Measurements from ENCODE around the gene MUL1.

DNA sequence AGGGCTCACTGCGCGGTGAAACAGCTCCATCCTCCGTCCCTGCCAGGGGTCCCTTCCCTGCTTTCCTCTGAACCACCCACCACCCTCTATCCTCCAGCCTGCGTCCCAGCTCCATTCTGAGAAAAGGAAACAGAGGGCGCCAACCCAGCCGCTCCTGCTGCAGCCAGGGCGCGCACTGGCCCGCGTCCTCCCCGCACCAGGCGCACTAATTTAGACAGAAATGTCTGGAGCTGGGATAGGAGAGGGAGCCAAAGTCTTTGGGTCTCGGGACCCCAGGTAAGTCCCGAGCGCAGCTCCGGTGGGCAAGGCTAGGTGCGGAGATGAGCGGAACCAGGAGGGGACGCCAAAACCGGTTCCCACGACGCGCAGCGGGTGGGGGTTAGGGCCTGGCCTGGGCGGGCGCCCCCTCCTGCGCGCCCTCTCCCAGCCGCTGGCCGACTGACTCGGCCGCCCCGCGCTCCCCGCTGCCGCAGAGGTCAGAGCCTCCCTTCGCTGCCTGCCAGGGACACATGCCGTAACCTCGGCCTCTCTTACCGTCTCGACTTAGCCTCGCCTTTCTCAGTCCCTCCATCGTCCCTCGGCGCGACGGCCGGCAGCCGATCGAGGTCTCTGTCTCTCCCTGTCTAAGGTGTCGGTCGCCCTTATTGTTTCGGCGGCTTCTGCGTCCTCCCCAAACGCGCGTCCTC is 24.0 kb downstream of the MUL1 start:
- TF ChIP-seq ZNF274 (IDR thresholded peaks at IDR 0.05; ENCODE audit: low read depth, low read length) (no peak), SUZ12 (IDR thresholded peaks at IDR 0.05; ENCODE audit: extremely low read depth, insufficient read depth, insufficient read length) (no peak)

Measured in NT2/D1 (cell line).